GM18951 (cell line): Measurements from ENCODE around the gene PDE10A.

Source experiments
- POLR2A ChIP-seq: IDR thresholded peaks from 4 replicates; pipeline ENCODE4 v1.6.1; 2011; ENCODE audit warnings: mild to moderate bottlenecking; ENCODE audit not compliant: insufficient read length, insufficient read depth; ENCODE audit errors: extremely low read depth
- in situ Hi-C: fragments of 300-500 bp; cut with MboI; formaldehyde crosslinking; loops from one replicate; pipeline ENCODE4 v1.12.0; 2022; ENCODE audit warnings: low sequenced_read_pairs, mixed read lengths, inconsistent platforms; ENCODE audit not compliant: unreplicated experiment

Gene PDE10A

GRCh38 chr6:165401092-165401491, 261.9 kb downstream of the PDE10A start:
- in situ Hi-C loops: no loop called here
- no peak for TF ChIP-seq POLR2A

- no peak for TF ChIP-seq POLR2A
- in situ Hi-C loops: no loop called here
Observed at GRCh38 chr6:165390475-165390874, 272.6 kb downstream of the PDE10A start.

GRCh38 chr6:165389534-165389933, 273.5 kb downstream of the PDE10A start:
- in situ Hi-C loops: no loop called here
- no peak for TF ChIP-seq POLR2A

GRCh38 chr6:165383323-165383722, 279.7 kb downstream of the PDE10A start:
- no peak for TF ChIP-seq POLR2A
- in situ Hi-C loops: no loop called here

- in situ Hi-C loops: no loop called here
- no peak for TF ChIP-seq POLR2A
Observed at GRCh38 chr6:165376100-165376499, 286.9 kb downstream of the PDE10A start.

- TF ChIP-seq POLR2A: no peak
- in situ Hi-C loops: no loop called here
Observed at GRCh38 chr6:165365371-165365770, 297.7 kb downstream of the PDE10A start.

- TF ChIP-seq POLR2A: no peak
- in situ Hi-C loops: no loop called here
Observed at GRCh38 chr6:165345700-165346099, 317.3 kb downstream of the PDE10A start.

GRCh38 chr6:165340532-165340931, 322.5 kb downstream of the PDE10A start:
- no peak for TF ChIP-seq POLR2A
- in situ Hi-C loops: no loop called here

GRCh38 chr6:165325609-165326008, 337.4 kb downstream of the PDE10A start:
- in situ Hi-C loops: no loop called here
- no peak for TF ChIP-seq POLR2A

GRCh38 chr6:165321555-165322145, 341.4 kb downstream of the PDE10A start:
- TF ChIP-seq POLR2A: no peak
- in situ Hi-C loops: no loop called here

GRCh38 chr6:165321150-165321549, 341.9 kb downstream of the PDE10A start:
- TF ChIP-seq POLR2A: no peak
- in situ Hi-C loops: no loop called here

- in situ Hi-C loops: no loop called here
- no peak for TF ChIP-seq POLR2A
Observed at GRCh38 chr6:165317723-165318122, 345.3 kb downstream of the PDE10A start.

GRCh38 chr6:165308926-165309731, 353.9 kb downstream of the PDE10A start, which contains the start of gene C6orf118:
TSS of gene C6orf118 (minus strand) at chr6:165309605. CDS start at chr6:165309586, 19 bp downstream.
- no peak for TF ChIP-seq POLR2A
- in situ Hi-C loops: no loop called here

- TF ChIP-seq POLR2A: no peak
- in situ Hi-C loops: no loop called here
Observed at GRCh38 chr6:165306955-165307354, 356.1 kb downstream of the PDE10A start.

- TF ChIP-seq POLR2A: no peak
Observed at GRCh38 chr6:165301372-165302246, 361.4 kb downstream of the PDE10A start.

More at GRCh38 chr6:165301372-165302246, 361.4 kb downstream of the PDE10A start:
- in situ Hi-C loops: no loop called here
